ENCODE data around the gene CACNA1B. TPM values are rescaled to one million over a fixed set of nuclear protein-coding genes. Genes with fewer than 3 reads are reported as not detected.
"Not testable (repeated sequence)": the region's sequence is repeated elsewhere in the genome, so short reads cannot be mapped to it uniquely, and the experiment has no call there.

CACNA1B gene
- total RNA-seq, 1 donor from 2014 or later, result 0.84 TPM

DNA sequence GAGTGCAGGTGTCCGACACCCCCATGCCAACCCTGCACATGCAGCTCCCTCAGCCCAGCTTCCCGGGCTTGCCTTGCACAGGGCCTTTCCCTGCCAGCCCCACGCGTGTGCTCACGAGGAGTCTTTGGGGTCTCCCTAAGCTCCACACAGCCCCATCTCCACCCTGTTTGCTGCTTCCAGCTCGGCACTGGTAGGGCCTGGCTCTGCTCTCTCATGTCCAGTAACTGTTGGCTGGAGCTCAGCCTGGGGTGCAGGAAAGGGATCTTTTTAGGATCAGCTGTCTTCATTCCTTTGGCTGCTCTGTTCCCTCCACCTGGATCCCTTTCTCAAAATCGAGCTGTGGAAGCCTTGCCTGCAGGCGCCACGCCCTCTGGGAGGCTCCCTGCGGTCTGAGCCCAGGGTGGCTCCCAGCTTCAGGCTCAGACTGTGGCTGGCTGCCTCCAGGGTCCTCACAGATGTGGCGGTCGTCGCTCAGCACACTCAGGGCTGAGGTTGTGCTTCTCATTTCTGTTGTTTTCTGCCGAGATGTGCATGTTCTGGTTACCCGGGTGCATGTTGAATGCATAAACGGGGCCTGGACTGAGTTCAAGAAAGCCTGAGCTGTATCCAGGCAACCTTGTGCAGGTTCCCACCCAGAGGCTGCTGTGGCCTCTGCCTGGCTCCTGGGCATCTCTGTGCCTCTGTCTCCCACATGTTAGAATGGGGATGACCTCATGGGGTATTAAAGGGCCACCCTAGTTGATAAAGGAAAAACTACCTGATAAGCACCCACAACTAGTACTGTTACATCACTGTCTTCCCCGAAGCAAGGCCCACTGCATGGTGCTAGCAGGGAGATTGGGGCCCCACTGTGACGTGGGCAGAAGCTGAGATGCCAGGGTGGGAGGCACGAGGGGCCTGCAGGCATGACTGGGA is 4.3 kb downstream of the CACNA1B start:
- H3K36me3 ChIP-seq (ENCODE audit: control insufficient read depth, insufficient read depth, low read length), result no peaks in the 10 kb centered on the region
- TF ChIP-seq, protein P1, sequence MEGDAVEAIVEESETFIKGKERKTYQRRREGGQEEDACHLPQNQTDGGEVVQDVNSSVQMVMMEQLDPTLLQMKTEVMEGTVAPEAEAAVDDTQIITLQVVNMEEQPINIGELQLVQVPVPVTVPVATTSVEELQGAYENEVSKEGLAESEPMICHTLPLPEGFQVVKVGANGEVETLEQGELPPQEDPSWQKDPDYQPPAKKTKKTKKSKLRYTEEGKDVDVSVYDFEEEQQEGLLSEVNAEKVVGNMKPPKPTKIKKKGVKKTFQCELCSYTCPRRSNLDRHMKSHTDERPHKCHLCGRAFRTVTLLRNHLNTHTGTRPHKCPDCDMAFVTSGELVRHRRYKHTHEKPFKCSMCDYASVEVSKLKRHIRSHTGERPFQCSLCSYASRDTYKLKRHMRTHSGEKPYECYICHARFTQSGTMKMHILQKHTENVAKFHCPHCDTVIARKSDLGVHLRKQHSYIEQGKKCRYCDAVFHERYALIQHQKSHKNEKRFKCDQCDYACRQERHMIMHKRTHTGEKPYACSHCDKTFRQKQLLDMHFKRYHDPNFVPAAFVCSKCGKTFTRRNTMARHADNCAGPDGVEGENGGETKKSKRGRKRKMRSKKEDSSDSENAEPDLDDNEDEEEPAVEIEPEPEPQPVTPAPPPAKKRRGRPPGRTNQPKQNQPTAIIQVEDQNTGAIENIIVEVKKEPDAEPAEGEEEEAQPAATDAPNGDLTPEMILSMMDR (IDR thresholded peaks at IDR 0.05; ENCODE audit: insufficient read depth, low read length, poor library complexity, severe bottlenecking), result no peak
- H3K4me3 ChIP-seq (ENCODE audit: low read depth, low read length), result no peak overlapping the region
- peaks cover 21% of the 10 kb centered on the region for H3K27me3 ChIP-seq (ENCODE audit: control insufficient read depth, insufficient read depth, low read length)
- DNase-seq (ENCODE audit: low read depth), result no peak

- H3K4me3 ChIP-seq (ENCODE audit: low read depth, low read length), result no peak overlapping the region
- TF ChIP-seq, protein P1 (IDR thresholded peaks at IDR 0.05; ENCODE audit: insufficient read depth, low read length, poor library complexity, severe bottlenecking), result no peak
- H3K36me3 ChIP-seq (ENCODE audit: control insufficient read depth, insufficient read depth, low read length), result no peaks in the 10 kb centered on the region
- H3K27me3 ChIP-seq (ENCODE audit: control insufficient read depth, insufficient read depth, low read length), result peaks cover 16% of the 10 kb centered on the region
- DNase-seq (ENCODE audit: low read depth), result no peak
These were observed 4.9 kb downstream of the CACNA1B start for GRCh38 chr9:137882506-137882821.

DNA sequence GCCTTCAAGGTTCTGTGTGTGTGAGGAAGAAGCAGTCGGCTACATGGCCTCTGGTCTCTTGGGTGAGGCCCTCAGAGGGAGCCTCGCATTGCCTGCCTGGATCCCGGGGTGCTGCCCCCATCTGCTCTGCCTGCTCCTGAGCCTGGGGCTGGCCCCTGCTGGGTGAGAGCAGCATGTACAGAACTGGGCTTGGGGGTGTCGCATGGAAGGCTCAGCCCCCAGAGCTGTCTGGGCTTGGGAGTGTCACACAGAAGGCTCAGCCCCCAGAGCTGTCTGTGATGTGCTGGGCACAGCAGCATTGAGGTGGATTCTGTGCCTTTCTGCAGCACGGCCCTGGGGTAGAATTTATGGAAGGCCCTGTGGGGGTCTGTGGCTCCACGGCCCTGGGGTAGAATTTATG is 6.4 kb downstream of the CACNA1B start:
- DNase-seq (ENCODE audit: low read depth); H3K4me3 ChIP-seq (ENCODE audit: low read depth, low read length); H3K27me3 ChIP-seq (ENCODE audit: control insufficient read depth, insufficient read depth, low read length); H3K36me3 ChIP-seq (ENCODE audit: control insufficient read depth, insufficient read depth, low read length): not testable (repeated sequence)

DNA sequence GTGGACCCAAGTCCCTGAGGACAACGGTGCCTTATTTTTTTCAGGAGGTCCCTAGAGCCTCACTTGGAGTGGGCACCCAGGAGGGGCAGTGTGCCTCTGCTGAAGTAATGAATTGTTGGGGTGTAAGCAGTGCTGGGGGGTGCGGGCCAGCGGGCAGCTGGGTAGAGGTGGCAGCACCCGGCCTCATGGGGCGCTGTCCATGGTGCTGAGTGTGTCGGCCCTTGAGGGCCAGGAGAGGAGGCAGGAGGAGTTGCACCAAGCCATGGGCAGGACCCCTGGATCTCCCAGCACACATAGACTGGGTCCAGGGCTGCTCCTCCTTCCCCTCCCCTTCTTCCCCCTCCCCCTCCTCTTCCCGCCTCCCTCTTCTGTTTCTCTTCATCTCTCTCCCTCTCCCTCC is 7.0 kb downstream of the CACNA1B start:
- not testable (repeated sequence) for H3K36me3 ChIP-seq (ENCODE audit: control insufficient read depth, insufficient read depth, low read length); H3K4me3 ChIP-seq (ENCODE audit: low read depth, low read length); DNase-seq (ENCODE audit: low read depth); H3K27me3 ChIP-seq (ENCODE audit: control insufficient read depth, insufficient read depth, low read length)

- H3K4me3 ChIP-seq (ENCODE audit: low read depth, low read length); H3K36me3 ChIP-seq (ENCODE audit: control insufficient read depth, insufficient read depth, low read length); H3K27me3 ChIP-seq (ENCODE audit: control insufficient read depth, insufficient read depth, low read length); DNase-seq (ENCODE audit: low read depth): not testable (repeated sequence)
These were observed 7.5 kb downstream of the CACNA1B start for GRCh38 chr9:137885121-137885520.

GRCh38 chr9:137888621-137889020 is 11.0 kb downstream of the CACNA1B start:
- not testable (repeated sequence) for H3K4me3 ChIP-seq (ENCODE audit: low read depth, low read length); H3K36me3 ChIP-seq (ENCODE audit: control insufficient read depth, insufficient read depth, low read length); DNase-seq (ENCODE audit: low read depth); H3K27me3 ChIP-seq (ENCODE audit: control insufficient read depth, insufficient read depth, low read length)

DNA sequence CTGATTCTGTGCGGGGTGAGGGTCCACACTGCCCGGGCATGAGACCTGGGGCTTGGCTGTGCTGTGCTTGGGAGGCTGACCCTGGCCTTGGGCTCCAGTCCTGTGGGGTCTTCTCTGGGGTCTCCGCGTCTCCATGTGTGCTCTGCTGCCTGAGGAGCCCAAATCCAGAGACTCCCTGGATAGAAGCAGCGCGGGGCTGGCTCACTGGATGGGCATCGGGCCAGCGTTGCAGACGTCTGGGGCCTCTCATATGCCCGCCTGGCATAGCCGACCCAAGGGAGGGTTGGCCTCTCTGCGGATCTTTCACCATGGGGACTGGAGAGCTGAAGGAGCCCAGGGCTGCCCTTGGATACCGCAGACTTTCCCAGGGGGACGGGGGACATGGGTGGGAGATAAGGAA is 12.4 kb downstream of the CACNA1B start:
- H3K36me3 ChIP-seq (ENCODE audit: control insufficient read depth, insufficient read depth, low read length); DNase-seq (ENCODE audit: low read depth); H3K4me3 ChIP-seq (ENCODE audit: low read depth, low read length); H3K27me3 ChIP-seq (ENCODE audit: control insufficient read depth, insufficient read depth, low read length): not testable (repeated sequence)

GRCh38 chr9:137890768-137891587 is 13.4 kb downstream of the CACNA1B start:
- H3K36me3 ChIP-seq (ENCODE audit: control insufficient read depth, insufficient read depth, low read length); H3K4me3 ChIP-seq (ENCODE audit: low read depth, low read length); H3K27me3 ChIP-seq (ENCODE audit: control insufficient read depth, insufficient read depth, low read length); DNase-seq (ENCODE audit: low read depth): not testable (repeated sequence)
